HL-60 (cell line): Measurements from ENCODE around the gene SH3TC2.

Source experiments
- DNase-seq, 2 experiments: peaks; one replicate each; pipeline ENCODE4 v3.0.0-alpha.2; 2010 to 2020; ENCODE audit warnings: low read depth in 1 of 2, low spot score in 1 of 2
- H3K27ac ChIP-seq: fragments of 250-450 bp; sonication (Bioruptor Pico); replicated peaks from 2 replicates; pipeline ENCODE4 v1.5.1; 2020; ENCODE audit warnings: mild to moderate bottlenecking, moderate library complexity
- H3K27me3 ChIP-seq: fragments of 250-450 bp; sonication (Bioruptor Pico); 2 replicates; pipeline ENCODE4 v1.5.1; 2021; ENCODE audit warnings: mild to moderate bottlenecking, moderate library complexity; ENCODE audit not compliant: insufficient read depth, poor library complexity, severe bottlenecking
- H3K4me3 ChIP-seq: replicated peaks from 2 replicates; pipeline ENCODE4 v1.5.1; 2011; ENCODE audit warnings: mild to moderate bottlenecking, control low read depth, low read length; ENCODE audit not compliant: insufficient read depth
- CTCF ChIP-seq: IDR thresholded peaks from one replicate; pipeline ENCODE4 v1.5.1; 2011; ENCODE audit warnings: low read length, control low read depth, inconsistent platforms; ENCODE audit not compliant: insufficient read depth
- GABPA ChIP-seq: IDR thresholded peaks from 2 replicates; pipeline ENCODE4 v1.6.1; 2012; ENCODE audit warnings: low read depth
- POLR2AphosphoS5 ChIP-seq: IDR thresholded peaks from 2 replicates; pipeline ENCODE4 v1.6.1; 2012; ENCODE audit warnings: low read depth
- REST ChIP-seq: IDR thresholded peaks from 2 replicates; pipeline ENCODE4 v1.6.1; 2012; ENCODE audit warnings: low read depth; ENCODE audit not compliant: insufficient replicate concordance
- SPI1 ChIP-seq: IDR thresholded peaks from 2 replicates; pipeline ENCODE4 v1.6.1; 2012; ENCODE audit warnings: low read depth, mild to moderate bottlenecking, borderline replicate concordance

SH3TC2 gene

GRCh38 chr5:149030392-149030791 lies 32.5 kb downstream of the SH3TC2 start:
- Histone ChIP-seq H3K27ac (no peak overlapping the region), H3K4me3 (no peak overlapping the region), H3K27me3 (no peaks in the 10 kb centered on the region)
- no peak for DNase-seq
- TF ChIP-seq GABPA (no peak), CTCF (no peak), REST (no peak)

- Histone ChIP-seq H3K27me3 (no peaks in the 10 kb centered on the region), H3K4me3 (no peak overlapping the region), H3K27ac (no peak overlapping the region)
- no peak for TF ChIP-seq POLR2AphosphoS5
- no peak for DNase-seq
Observed at GRCh38 chr5:149028984-149029383, 33.9 kb downstream of the SH3TC2 start.

- no peaks in the 10 kb centered on the region for H3K27me3 ChIP-seq
- no peak for DNase-seq
- H3K4me3 ChIP-seq, result no peak overlapping the region
Observed at GRCh38 chr5:149028161-149028560, 34.7 kb downstream of the SH3TC2 start.

More at GRCh38 chr5:149028161-149028560, 34.7 kb downstream of the SH3TC2 start:
- H3K27ac ChIP-seq, result no peak overlapping the region
- TF ChIP-seq CTCF (no peak), GABPA (no peak), SPI1 (no peak), REST (no peak), POLR2AphosphoS5 (no peak)
